ENCODE data around the gene MED13L.

Gene MED13L

GRCh38 chr12:116278279-116278626 lies 760 bp upstream of the MED13L start:
- no peak for DNase-seq (ENCODE audit: low read depth)

GRCh38 chr12:116276652-116277466 lies 634 bp downstream of the MED13L start:
- peak; percentile 34 for DNase-seq (ENCODE audit: low read depth)

- DNase-seq (ENCODE audit: low read depth): no peak
Measured at GRCh38 chr12:116274551-116275375, 2.7 kb downstream of the MED13L start.

GRCh38 chr12:116273813-116274550 lies 3.5 kb downstream of the MED13L start:
- no peak for DNase-seq (ENCODE audit: low read depth)

- no peak for DNase-seq (ENCODE audit: low read depth)
Measured at GRCh38 chr12:116267948-116268347, 9.5 kb downstream of the MED13L start.

- no peak for DNase-seq (ENCODE audit: low read depth)
Measured at GRCh38 chr12:116266631-116267349, 10.7 kb downstream of the MED13L start.

GRCh38 chr12:116266168-116266601 lies 11.3 kb downstream of the MED13L start:
- no peak for DNase-seq (ENCODE audit: low read depth)

GRCh38 chr12:116265351-116266147 lies 11.9 kb downstream of the MED13L start:
- DNase-seq (ENCODE audit: low read depth): no peak

- DNase-seq (ENCODE audit: low read depth): no peak
Measured at GRCh38 chr12:116264525-116265070, 12.9 kb downstream of the MED13L start.

GRCh38 chr12:116263844-116264243 lies 13.6 kb downstream of the MED13L start:
- DNase-seq (ENCODE audit: low read depth): no peak

- DNase-seq (ENCODE audit: low read depth): no peak
Measured at GRCh38 chr12:116263431-116263830, 14.1 kb downstream of the MED13L start.

- no peak for DNase-seq (ENCODE audit: low read depth)
Measured at GRCh38 chr12:116262741-116263140, 14.8 kb downstream of the MED13L start.

- DNase-seq (ENCODE audit: low read depth): no peak
Measured at GRCh38 chr12:116261525-116262100, 15.9 kb downstream of the MED13L start.

- DNase-seq (ENCODE audit: low read depth): no peak
Measured at GRCh38 chr12:116259800-116260577, 17.5 kb downstream of the MED13L start.

- DNase-seq (ENCODE audit: low read depth): no peak
Measured at GRCh38 chr12:116257826-116258225, 19.7 kb downstream of the MED13L start.

- DNase-seq (ENCODE audit: low read depth): no peak
Measured at GRCh38 chr12:116257215-116257614, 20.3 kb downstream of the MED13L start.

GRCh38 chr12:116249938-116250337 lies 27.6 kb downstream of the MED13L start:
- no peak for DNase-seq (ENCODE audit: low read depth)

GRCh38 chr12:116248930-116249329 lies 28.6 kb downstream of the MED13L start:
- DNase-seq (ENCODE audit: low read depth): no peak

GRCh38 chr12:116248433-116248832 lies 29.1 kb downstream of the MED13L start:
- DNase-seq (ENCODE audit: low read depth): no peak

- no peak for DNase-seq (ENCODE audit: low read depth)
Measured at GRCh38 chr12:116247377-116247776, 30.1 kb downstream of the MED13L start.
